ENCODE results near the gene SCART1. TPM values are rescaled to one million over a fixed set of nuclear protein-coding genes. Genes with fewer than 3 reads are reported as not detected.
"Not testable (repeated sequence)": the region's sequence is repeated elsewhere in the genome, so short reads cannot be mapped to it uniquely, and the experiment has no call there.

Gene SCART1
- polyA plus RNA-seq, 1 donor from 2014 or later = not detected

GRCh38 chr10:133467286-133467911, 13.7 kb downstream of the SCART1 start:
- H3K4me3 Mint-ChIP-seq = no peak overlapping the region
- no peak overlapping the region for H3K27ac Mint-ChIP-seq
- H3K27me3 Mint-ChIP-seq = no peaks in the 10 kb centered on the region
- H3K4me1 Mint-ChIP-seq = no peaks in the 10 kb centered on the region
- H3K9me3 Mint-ChIP-seq = peaks cover 0 to 3% (median 2%) of the 10 kb centered on the region in 3 donors
- H3K36me3 Mint-ChIP-seq = peaks cover 5% of the 10 kb centered on the region

DNA sequence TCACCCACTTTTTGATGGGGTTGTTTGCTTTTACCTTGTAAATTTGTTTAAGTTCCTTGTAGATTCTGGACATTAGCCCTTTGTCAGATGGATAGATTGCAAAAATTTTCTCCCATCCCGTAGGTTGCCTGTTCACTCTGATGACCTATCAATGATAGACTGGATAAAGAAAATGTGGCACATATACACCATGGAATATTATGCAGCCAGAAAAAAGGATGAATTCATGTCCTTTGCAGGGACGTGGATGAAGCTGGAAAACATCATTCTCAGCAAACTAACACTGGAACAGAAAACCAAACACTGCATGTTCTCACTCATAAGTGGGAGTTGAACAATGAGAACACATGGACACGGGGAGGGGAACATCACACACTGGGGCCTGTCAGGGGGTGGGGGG, 15.5 kb downstream of the SCART1 start:
- H3K9me3 Mint-ChIP-seq = not testable (repeated sequence)

GRCh38 chr10:133471300-133472109, 17.8 kb downstream of the SCART1 start:
- Mint-ChIP-seq H3K9me3 (peaks cover 0 to 3% (median 2%) of the 10 kb centered on the region in 3 donors), H3K36me3 (peaks cover 6% of the 10 kb centered on the region), H3K4me1 (peaks cover 0 to 3% (median 2%) of the 10 kb centered on the region in 3 donors), H3K27me3 (no peaks in the 10 kb centered on the region), H3K27ac (no peak overlapping the region), H3K4me3 (no peak overlapping the region)

More for the DNA sequence above, 15.5 kb downstream of the SCART1 start:
- H3K27ac Mint-ChIP-seq, H3K27me3 Mint-ChIP-seq, H3K4me3 Mint-ChIP-seq, H3K4me1 Mint-ChIP-seq, H3K36me3 Mint-ChIP-seq: not testable (repeated sequence)

- Mint-ChIP-seq H3K27ac (no peak overlapping the region), H3K9me3 (peaks cover 0 to 3% (median 2%) of the 10 kb centered on the region in 3 donors), H3K4me3 (no peak overlapping the region), H3K36me3 (peaks cover 5% of the 10 kb centered on the region), H3K4me1 (peaks cover 0 to 3% (median 2%) of the 10 kb centered on the region in 3 donors), H3K27me3 (peaks cover 3% of the 10 kb centered on the region)
Measured at GRCh38 chr10:133473270-133473669, 19.5 kb downstream of the SCART1 start.

- H3K4me1 Mint-ChIP-seq = peaks cover 0 to 3% (median 2%) of the 10 kb centered on the region in 3 donors
- peaks cover 3% of the 10 kb centered on the region for H3K27me3 Mint-ChIP-seq
- H3K4me3 Mint-ChIP-seq = no peak overlapping the region
- H3K36me3 Mint-ChIP-seq = peaks cover 5% of the 10 kb centered on the region
- peaks cover 0 to 3% (median 2%) of the 10 kb centered on the region in 3 donors for H3K9me3 Mint-ChIP-seq
- no peak overlapping the region for H3K27ac Mint-ChIP-seq
Measured at GRCh38 chr10:133474027-133474426, 20.3 kb downstream of the SCART1 start.

- H3K36me3 Mint-ChIP-seq = peaks cover 1% of the 10 kb centered on the region
- no peak overlapping the region for H3K4me3 Mint-ChIP-seq
- H3K27me3 Mint-ChIP-seq = peaks cover 3% of the 10 kb centered on the region
- peaks cover 0 to 3% (median 2%) of the 10 kb centered on the region in 3 donors for H3K4me1 Mint-ChIP-seq
- H3K9me3 Mint-ChIP-seq = no peaks in the 10 kb centered on the region
- no peak overlapping the region for H3K27ac Mint-ChIP-seq
Measured at GRCh38 chr10:133474665-133475424, 21.1 kb downstream of the SCART1 start.

- Mint-ChIP-seq H3K4me1 (peaks cover 0 to 3% (median 2%) of the 10 kb centered on the region in 3 donors), H3K4me3 (no peak overlapping the region), H3K27ac (no peak overlapping the region), H3K27me3 (peaks cover 3% of the 10 kb centered on the region), H3K36me3 (peaks cover 1% of the 10 kb centered on the region), H3K9me3 (no peaks in the 10 kb centered on the region)
Measured at GRCh38 chr10:133475425-133475734, 21.6 kb downstream of the SCART1 start.

DNA sequence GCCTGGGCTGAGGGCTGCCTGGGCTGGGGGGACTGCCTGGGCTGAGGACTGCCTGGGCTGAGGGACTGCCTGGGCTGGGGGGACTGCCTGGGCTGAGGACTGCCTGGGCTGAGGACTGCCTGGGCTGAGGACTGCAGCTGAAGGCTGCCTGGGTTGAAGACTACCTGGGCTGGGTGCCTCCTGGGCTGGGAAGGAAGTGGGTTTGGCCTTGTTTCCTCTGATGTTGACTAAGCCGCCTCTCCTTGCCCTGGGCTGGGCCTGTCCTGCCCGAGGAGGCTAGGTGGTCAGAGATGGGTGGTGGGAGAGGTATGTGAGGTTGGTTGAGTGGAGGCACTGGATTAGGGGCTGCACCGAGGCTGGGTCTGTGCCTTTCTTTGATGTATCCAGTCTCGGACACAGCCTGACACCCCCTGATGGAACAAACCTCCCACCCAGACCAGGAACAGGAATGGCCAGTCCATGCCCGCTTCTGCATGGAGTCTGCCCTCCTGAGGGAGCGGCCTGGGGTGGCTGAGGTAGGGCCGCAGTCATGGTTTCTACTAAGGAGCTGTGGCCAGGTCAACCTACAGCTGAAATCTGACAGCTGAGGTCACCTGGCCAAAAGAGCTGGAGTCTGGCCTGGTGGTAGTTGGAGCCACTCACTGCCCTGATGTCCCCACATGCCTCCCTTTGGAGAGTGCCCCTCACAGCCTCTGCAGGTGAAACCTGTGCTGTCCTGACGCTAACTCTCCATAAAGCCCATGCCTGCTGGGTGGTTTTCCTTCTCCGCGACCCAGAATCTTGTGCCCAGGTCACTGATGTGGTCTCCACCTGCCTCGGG, 22.3 kb downstream of the SCART1 start:
- no peak overlapping the region for H3K4me3 Mint-ChIP-seq
- no peak overlapping the region for H3K27ac Mint-ChIP-seq
- H3K9me3 Mint-ChIP-seq = no peaks in the 10 kb centered on the region
- H3K4me1 Mint-ChIP-seq = peaks cover 0 to 3% (median 2%) of the 10 kb centered on the region in 3 donors
- peaks cover 1% of the 10 kb centered on the region for H3K36me3 Mint-ChIP-seq
- peaks cover 3% of the 10 kb centered on the region for H3K27me3 Mint-ChIP-seq

DNA sequence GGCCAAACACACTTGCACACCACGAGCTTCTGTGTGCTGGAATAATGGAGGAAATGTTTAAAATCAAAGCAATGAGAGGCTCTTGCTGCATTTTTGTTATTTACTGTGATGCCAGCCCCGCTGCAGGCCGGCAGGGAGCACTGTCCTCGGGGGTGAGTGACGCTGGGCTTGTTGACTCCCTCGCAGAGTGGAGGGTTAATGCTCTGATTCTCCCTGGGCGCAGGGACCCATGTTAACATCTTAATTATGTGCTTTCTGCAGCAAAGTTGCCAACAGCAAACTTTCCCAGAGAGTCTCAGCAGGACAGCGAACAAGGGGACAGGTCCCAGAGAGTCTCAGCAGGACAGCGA, 22.9 kb downstream of the SCART1 start:
- Mint-ChIP-seq H3K36me3 (peaks cover 1% of the 10 kb centered on the region), H3K27ac (peak overlapping the region in 1 of 3 donors; percentile 74), H3K4me1 (peaks cover 0 to 3% (median 2%) of the 10 kb centered on the region in 3 donors)

GRCh38 chr10:133481086-133481643, 27.4 kb downstream of the SCART1 start:
- no peak overlapping the region for H3K4me3 Mint-ChIP-seq
- H3K4me1 Mint-ChIP-seq = no peaks in the 10 kb centered on the region
- H3K9me3 Mint-ChIP-seq = peaks cover 10 to 35% (median 18%) of the 10 kb centered on the region in 3 donors
- peaks cover 1% of the 10 kb centered on the region for H3K36me3 Mint-ChIP-seq
- no peak overlapping the region for H3K27ac Mint-ChIP-seq
- peaks cover 7% of the 10 kb centered on the region for H3K27me3 Mint-ChIP-seq

More for the DNA sequence above, 22.9 kb downstream of the SCART1 start:
- Mint-ChIP-seq H3K4me3 (no peak overlapping the region), H3K27me3 (peaks cover 6% of the 10 kb centered on the region), H3K9me3 (no peaks in the 10 kb centered on the region)

DNA sequence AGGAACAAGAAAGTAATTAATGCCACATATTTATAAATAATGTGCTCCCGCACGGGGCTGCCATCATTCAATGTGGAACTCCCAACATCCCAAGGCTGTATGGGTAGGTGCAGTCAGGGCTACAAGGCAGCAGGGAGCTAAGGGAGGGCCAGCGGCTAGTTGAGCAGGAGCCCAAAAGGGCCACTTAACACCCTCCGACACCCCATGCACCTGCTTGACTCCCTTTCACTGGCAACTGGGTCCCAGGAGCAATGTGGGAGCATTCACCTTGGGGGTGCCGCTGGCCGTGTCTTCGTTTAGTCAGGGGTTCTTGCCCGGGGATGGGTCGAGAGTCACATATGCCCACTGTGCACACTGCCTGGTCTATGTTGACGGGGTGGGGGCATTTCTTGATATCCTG, 27.9 kb downstream of the SCART1 start:
- Mint-ChIP-seq H3K9me3 (peaks cover 10 to 40% (median 20%) of the 10 kb centered on the region in 3 donors), H3K4me3 (no peak overlapping the region), H3K27me3 (peaks cover 7% of the 10 kb centered on the region), H3K27ac (no peak overlapping the region), H3K36me3 (peaks cover 3% of the 10 kb centered on the region), H3K4me1 (no peaks in the 10 kb centered on the region)

DNA sequence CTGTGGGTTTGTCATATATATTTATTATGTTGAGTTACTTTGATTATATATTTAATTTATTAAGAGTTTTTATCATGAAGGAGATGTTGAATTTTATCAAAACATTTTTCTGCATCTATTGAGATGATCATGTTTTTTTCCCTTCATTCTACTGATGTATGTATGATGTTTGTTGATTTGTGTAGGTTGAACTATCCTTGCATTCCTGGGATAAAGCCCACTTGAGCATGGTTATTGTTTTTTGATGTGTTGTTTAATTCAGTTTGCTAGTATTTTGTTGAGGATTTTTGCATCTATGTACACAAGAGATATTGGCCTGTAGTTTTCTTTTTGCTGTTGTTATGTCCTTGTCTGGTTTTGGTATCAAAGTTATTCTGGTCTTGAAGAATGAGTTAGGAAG, 31.1 kb downstream of the SCART1 start:
- peaks cover 3% of the 10 kb centered on the region for H3K36me3 Mint-ChIP-seq
- peak overlapping the region in 2 of 4 donors; percentile 26 to 47 for H3K4me3 Mint-ChIP-seq
- peaks cover 10 to 45% (median 28%) of the 10 kb centered on the region in 3 donors for H3K9me3 Mint-ChIP-seq
- no peaks in the 10 kb centered on the region for H3K4me1 Mint-ChIP-seq
- peaks cover 6% of the 10 kb centered on the region for H3K27me3 Mint-ChIP-seq
- no peak overlapping the region for H3K27ac Mint-ChIP-seq

GRCh38 chr10:133487085-133487484, 33.3 kb downstream of the SCART1 start:
- Mint-ChIP-seq H3K36me3 (peaks cover 6% of the 10 kb centered on the region), H3K9me3 (peaks cover 10 to 48% (median 28%) of the 10 kb centered on the region in 3 donors), H3K4me1 (no peaks in the 10 kb centered on the region), H3K27ac (peak overlapping the region in 1 of 3 donors; percentile 10), H3K27me3 (peaks cover 3% of the 10 kb centered on the region), H3K4me3 (peak overlapping the region in 1 of 4 donors; percentile 60)

DNA sequence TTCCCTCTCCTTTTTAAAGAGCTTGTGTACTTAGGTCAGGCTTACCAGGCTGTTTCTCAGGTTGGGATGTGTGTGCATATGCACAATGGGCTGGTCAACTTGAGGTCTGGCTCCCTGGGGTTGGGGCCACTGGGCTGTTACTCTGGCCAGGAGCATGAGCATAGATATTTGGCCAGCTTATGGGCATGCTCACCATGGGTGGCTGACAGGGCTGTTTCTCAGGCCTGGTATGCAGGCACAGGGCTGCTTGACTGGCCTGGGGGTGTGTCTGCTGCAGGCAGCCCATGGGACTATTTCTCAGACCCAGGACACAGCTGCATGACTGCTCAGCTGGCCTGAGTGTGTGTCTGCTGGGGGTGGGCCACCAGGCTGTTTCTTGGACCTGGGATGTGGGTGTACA, 34.6 kb downstream of the SCART1 start:
- Mint-ChIP-seq H3K27me3 (peaks cover 3% of the 10 kb centered on the region), H3K9me3 (peaks cover 3 to 37% (median 20%) of the 10 kb centered on the region in 3 donors), H3K4me1 (no peaks in the 10 kb centered on the region), H3K4me3 (no peak overlapping the region), H3K36me3 (peaks cover 6% of the 10 kb centered on the region), H3K27ac (no peak overlapping the region)
